ENCODE data around the gene NR1I3. TPM values are rescaled to one million over a fixed set of nuclear protein-coding genes. Genes with fewer than 3 reads are reported as not detected.

The NR1I3 gene
- total and polyA plus RNA-seq, 2 experiments from 2014 or later, result not detected

DNA sequence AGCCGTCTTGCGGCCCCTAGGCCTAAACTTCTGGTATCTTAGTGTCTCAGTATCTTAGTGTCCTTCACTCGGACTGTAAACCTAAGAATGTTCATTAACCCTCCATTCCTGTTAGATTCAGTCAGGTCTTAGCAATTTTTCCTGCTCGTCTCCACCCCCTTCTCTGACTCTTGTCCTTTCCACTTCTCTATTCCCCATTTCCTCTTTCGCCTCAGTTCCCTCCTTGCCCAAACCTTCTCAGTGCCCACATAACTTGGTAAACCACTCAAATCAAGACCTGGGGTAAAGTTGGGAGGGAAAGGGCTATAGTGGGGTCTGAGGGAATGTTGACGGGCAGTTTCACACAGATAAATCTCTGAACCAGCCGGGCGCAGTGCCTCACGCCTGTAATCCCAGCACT is 23.6 kb downstream of the NR1I3 start:
- 97 to 99% methylated on average over 9 of the region's 9 CpGs for WGBS, 2 experiments (ENCODE audit: low coverage in 1 of 2, low lambda C conversion rate in 2 of 2, missing lambda C conversion rate in 2 of 2)
- Histone ChIP-seq H3K9ac (no peak overlapping the region), H3K4me1 (ENCODE audit: insufficient read depth) (peaks cover 26% of the 10 kb centered on the region), H4K20me1 (ENCODE audit: insufficient read depth) (no peaks in the 10 kb centered on the region), H3K9me3 (ENCODE audit: low read depth) (no peaks in the 10 kb centered on the region), H3K27ac (no peak overlapping the region), H3K4me3 (no peak overlapping the region), H2AFZ (no peak overlapping the region), H3K4me2 (ENCODE audit: unreplicated experiment) (no peak overlapping the region), H3K79me2 (ENCODE audit: insufficient read depth) (peaks cover 9% of the 10 kb centered on the region), H3K9me2 (ENCODE audit: insufficient read depth) (no peaks in the 10 kb centered on the region), H3K27me3 (replicated peaks; ENCODE audit: insufficient read depth) (no peaks in the 10 kb centered on the region), H3K36me3 (ENCODE audit: low read depth) (peaks cover 45% of the 10 kb centered on the region), H3F3A (ENCODE audit: insufficient read depth) (peaks cover 48% of the 10 kb centered on the region)
- DNase-seq, result no peak
- no peak for TF ChIP-seq EZH2phosphoT487 (IDR thresholded peaks at IDR 0.05; ENCODE audit: insufficient read depth, low read depth)
- in situ Hi-C loops (cut with MboI), result no loop called here

GRCh38 chr1:161209790-161210409 is 28.1 kb downstream of the NR1I3 start:
- Histone ChIP-seq H3K4me3 (no peak overlapping the region), H3K27ac (no peak overlapping the region), H3K36me3 (ENCODE audit: low read depth) (peaks cover 64% of the 10 kb centered on the region), H3K79me2 (ENCODE audit: insufficient read depth) (peaks cover 37% of the 10 kb centered on the region), H3K27me3 (replicated peaks; ENCODE audit: insufficient read depth) (no peaks in the 10 kb centered on the region), H3K9ac (no peak overlapping the region), H2AFZ (no peak overlapping the region), H3K4me2 (ENCODE audit: unreplicated experiment) (no peak overlapping the region), H3K9me2 (ENCODE audit: insufficient read depth) (no peaks in the 10 kb centered on the region), H3K9me3 (ENCODE audit: low read depth) (no peaks in the 10 kb centered on the region), H4K20me1 (ENCODE audit: insufficient read depth) (no peaks in the 10 kb centered on the region), H3F3A (ENCODE audit: insufficient read depth) (peaks cover 25% of the 10 kb centered on the region), H3K4me1 (ENCODE audit: insufficient read depth) (0 out of 2 replicates have a peak, but pooled peaks cover 4% of the 10 kb centered on the region)
- 24 to 27% methylated on average over 11 of the region's 11 CpGs for WGBS, 2 experiments (ENCODE audit: low coverage in 1 of 2, low lambda C conversion rate in 2 of 2, missing lambda C conversion rate in 2 of 2)
- in situ Hi-C loops (cut with MboI), result no loop called here
- peak; percentile 89 for DNase-seq
- no peak for TF ChIP-seq EZH2phosphoT487 (IDR thresholded peaks at IDR 0.05; ENCODE audit: insufficient read depth, low read depth)
- TF ChIP-seq EZH2 (IDR thresholded peaks at IDR 0.05; ENCODE audit: insufficient read depth, poor library complexity, severe bottlenecking), result no peak

DNA sequence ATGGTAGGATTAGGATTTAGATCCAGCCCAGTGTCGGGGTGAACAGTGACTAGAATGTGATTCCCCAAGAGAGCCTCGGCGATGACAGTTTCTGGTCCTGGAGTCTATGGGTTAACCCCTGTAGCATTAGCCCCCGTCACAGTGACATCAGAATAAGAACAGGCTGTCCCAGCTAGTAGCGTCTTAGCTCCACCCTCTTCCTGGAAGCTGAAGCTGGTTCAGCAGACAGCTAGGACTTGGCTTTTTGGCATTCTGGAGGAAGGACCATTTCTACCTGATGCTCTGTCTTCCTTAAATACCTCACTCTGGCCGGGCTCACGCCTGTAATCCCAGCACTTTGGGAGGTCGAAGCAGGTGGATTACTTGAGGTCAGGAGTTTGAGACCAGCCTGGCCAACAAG is 30.8 kb downstream of the NR1I3 start:
- H3K27ac ChIP-seq, result no peak overlapping the region
- in situ Hi-C loops (cut with MboI), result no loop called here
- H3K9ac ChIP-seq, result no peak overlapping the region
- H3K9me3 ChIP-seq (ENCODE audit: low read depth), result no peaks in the 10 kb centered on the region
- TF ChIP-seq EZH2 (IDR thresholded peaks at IDR 0.05; ENCODE audit: insufficient read depth, poor library complexity, severe bottlenecking) (no peak), EZH2phosphoT487 (IDR thresholded peaks at IDR 0.05; ENCODE audit: insufficient read depth, low read depth) (no peak)
- H3F3A ChIP-seq (ENCODE audit: insufficient read depth), result peaks cover 16% of the 10 kb centered on the region
- no peak for DNase-seq
- H3K79me2 ChIP-seq (ENCODE audit: insufficient read depth), result peaks cover 65% of the 10 kb centered on the region
- no peaks in the 10 kb centered on the region for H4K20me1 ChIP-seq (ENCODE audit: insufficient read depth)
- no peaks in the 10 kb centered on the region for H3K9me2 ChIP-seq (ENCODE audit: insufficient read depth)
- no peak overlapping the region for H2AFZ ChIP-seq
- H3K4me3 ChIP-seq, result no peak overlapping the region
- H3K4me2 ChIP-seq (ENCODE audit: unreplicated experiment), result no peak overlapping the region
- H3K36me3 ChIP-seq (ENCODE audit: low read depth), result peaks cover 52% of the 10 kb centered on the region
- H3K4me1 ChIP-seq (ENCODE audit: insufficient read depth), result peaks cover 15% of the 10 kb centered on the region
- WGBS, 2 experiments (ENCODE audit: low coverage in 1 of 2, low lambda C conversion rate in 2 of 2, missing lambda C conversion rate in 2 of 2), result 78 to 83% methylated on average over 8 of the region's 8 CpGs
- H3K27me3 ChIP-seq (replicated peaks; ENCODE audit: insufficient read depth), result no peaks in the 10 kb centered on the region

DNA sequence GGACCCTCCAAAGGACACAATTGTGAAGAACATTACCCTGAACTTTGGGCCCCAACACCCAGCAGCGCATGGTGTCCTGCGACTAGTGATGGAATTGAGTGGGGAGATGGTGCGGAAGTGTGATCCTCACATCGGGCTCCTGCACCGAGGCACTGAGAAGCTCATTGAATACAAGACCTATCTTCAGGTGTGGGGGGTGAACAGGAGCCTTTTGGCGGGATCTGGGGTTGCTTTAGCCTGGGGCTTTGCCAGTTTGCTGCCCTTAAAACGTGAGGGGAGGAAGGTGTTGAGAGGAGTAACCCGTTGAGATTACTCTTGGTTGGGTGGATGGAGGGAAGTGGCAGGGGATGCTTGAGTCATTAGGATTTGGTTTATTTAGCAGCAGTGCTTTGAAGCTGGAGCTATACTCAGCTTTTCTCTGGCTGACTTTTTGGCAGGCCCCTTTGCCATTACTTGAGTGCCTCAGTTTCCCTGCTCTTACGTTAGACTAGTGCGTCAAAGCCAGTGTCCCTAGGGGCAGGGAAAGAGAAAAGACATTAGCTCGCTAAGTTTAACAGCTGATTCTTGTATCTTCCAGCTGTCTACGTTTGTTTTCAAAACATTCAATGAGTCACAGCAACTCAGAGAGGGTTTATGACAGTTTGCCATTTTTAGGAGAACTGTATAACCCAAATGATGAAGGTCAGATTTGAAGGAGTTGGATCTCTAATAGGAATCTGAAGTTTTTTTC is 31.4 kb downstream of the NR1I3 start:
- DNase-seq, result peak; percentile 49
- Histone ChIP-seq H3K36me3 (ENCODE audit: low read depth) (peaks cover 46% of the 10 kb centered on the region), H2AFZ (no peak overlapping the region), H3K4me1 (ENCODE audit: insufficient read depth) (peaks cover 18% of the 10 kb centered on the region), H3K4me2 (ENCODE audit: unreplicated experiment) (no peak overlapping the region), H3K79me2 (ENCODE audit: insufficient read depth) (peaks cover 63% of the 10 kb centered on the region), H3K4me3 (no peak overlapping the region), H3F3A (ENCODE audit: insufficient read depth) (peaks cover 19% of the 10 kb centered on the region), H3K27me3 (replicated peaks; ENCODE audit: insufficient read depth) (no peaks in the 10 kb centered on the region), H3K9me3 (ENCODE audit: low read depth) (no peaks in the 10 kb centered on the region), H3K27ac (no peak overlapping the region; the same call in 1 of the 2 replicates), H3K9me2 (ENCODE audit: insufficient read depth) (no peaks in the 10 kb centered on the region), H4K20me1 (ENCODE audit: insufficient read depth) (no peaks in the 10 kb centered on the region), H3K9ac (no peak overlapping the region)
- WGBS, 2 experiments (ENCODE audit: low coverage in 1 of 2, low lambda C conversion rate in 2 of 2, missing lambda C conversion rate in 2 of 2), result 75 to 80% methylated on average over 12 of the region's 12 CpGs
- TF ChIP-seq EZH2phosphoT487 (IDR thresholded peaks at IDR 0.05; ENCODE audit: insufficient read depth, low read depth), result no peak
- TF ChIP-seq EZH2 (IDR thresholded peaks at IDR 0.05; ENCODE audit: insufficient read depth, poor library complexity, severe bottlenecking), result no peak
- in situ Hi-C loops (cut with MboI), result no loop called here

All from GM23248 (cell line).